HG02571 (cell line): ENCODE data around the gene RPL9.
A peak's percentile ranks its signal among the peaks of the same experiment; 100 is the strongest.
"Not testable (repeated sequence)": the region's sequence is repeated elsewhere in the genome, so short reads cannot be mapped to it uniquely, and the experiment has no call there.

Source experiments
- ATAC-seq: cut with Tn5 transposase; IDR thresholded peaks from one replicate; pipeline ENCODE4 v1.9.1; 2021; ENCODE audit warnings: mild to moderate bottlenecking, moderate library complexity; ENCODE audit not compliant: unreplicated experiment

The RPL9 gene

DNA sequence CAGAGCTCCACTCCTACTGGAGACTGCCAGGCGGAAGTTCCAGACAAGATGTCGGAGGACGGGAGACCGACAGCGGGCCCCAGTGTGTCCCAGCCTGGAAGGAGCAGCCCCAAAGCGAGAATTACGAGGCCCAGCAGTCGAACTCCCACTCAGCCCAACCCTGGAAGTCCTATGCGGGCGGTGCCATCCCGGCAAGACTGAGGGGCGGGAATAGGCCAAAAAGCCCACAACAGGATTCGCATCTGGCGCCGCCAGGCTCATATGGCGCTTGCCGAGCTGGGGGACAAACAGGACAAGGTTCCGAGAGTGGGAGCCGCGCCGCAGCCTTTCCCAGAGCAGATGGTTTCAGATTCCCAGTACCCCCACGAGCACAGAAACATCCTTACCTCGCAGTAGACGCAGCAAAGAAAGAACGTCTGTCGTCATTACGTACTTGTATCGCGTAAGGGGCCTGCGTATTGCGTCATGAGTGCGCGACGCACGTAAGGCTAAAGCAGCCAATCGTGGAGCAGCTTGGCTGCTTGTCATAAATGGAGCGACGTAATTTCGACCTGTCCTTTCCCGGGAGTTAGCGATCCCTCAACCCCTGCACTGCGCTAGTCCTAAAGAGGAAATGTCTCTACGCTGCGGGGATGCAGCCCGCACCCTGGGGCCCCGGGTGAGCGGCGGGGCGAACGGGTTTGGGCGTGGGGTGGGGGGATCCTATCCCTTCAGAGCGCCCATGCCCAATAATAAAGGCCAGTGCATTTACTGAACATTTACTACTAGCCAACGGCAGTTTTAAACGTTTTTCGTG lies at the start of gene RPL9, which contains the start of gene LIAS:
Gene RPL9 (minus strand): TSS at position 418 of the 796 bp plus-strand sequence. CDS start 483 bp downstream, outside the sequence.
Gene LIAS (plus strand): TSS at position 552 of the 796 bp plus-strand sequence. CDS start 62 bp downstream, at position 614.
- peak; percentile 85 for ATAC-seq

DNA sequence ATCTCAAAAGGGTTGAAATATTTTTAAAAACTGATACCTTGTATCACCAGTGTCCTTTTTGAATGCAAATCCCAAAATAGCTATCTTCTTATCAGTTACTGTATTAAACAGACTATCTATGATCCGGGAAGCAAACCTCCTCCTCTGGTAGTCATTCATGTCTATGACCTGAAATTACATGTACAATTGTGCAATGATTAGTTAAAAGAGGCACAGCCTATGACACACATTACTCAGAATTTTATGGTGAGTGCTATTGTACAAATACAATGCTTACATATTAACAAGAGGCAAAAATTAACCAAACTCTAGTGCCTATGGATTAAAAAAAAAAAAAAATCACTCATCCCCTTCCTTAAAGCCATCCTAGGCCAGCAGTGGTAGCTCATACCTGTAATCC lies 46.9 kb upstream of the RPL9 start:
- ATAC-seq, result no peak

DNA sequence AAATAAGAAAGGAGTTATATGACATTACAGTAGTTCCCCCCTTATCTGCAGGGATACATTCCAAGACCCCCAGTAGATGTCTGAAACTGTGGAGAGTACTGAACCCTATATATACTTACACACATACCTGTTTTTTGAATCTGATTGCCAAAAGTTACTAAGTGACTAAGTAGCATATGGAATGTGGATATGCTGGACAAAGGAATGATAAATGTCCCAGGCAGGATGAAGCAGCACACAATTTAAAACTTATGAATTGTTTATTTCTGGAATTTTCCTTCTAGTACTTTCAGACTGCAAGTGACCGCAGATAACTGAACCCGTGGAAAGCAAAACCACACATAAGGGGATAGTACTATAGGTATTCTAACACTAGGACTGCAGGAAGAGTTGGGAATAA lies 45.8 kb upstream of the RPL9 start:
- ATAC-seq, result no peak

DNA sequence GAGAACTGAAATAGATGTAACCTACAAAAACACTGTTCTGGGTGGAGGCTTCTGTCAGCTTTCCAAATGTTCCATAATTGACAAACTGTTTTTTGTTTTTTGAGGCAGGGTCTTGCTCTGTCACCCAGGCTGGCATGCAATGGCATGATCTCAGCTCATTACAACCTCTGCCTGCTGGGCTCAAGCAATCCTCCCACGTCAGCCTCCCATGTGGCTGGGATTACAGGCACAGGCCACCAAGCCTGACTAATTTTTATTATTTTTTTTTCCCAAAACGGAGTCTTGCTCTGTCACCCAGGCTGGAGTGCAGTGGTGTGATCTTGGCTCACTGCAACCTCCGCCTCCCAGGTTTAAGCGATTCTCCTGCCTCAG lies 43.9 kb upstream of the RPL9 start:
- not testable (repeated sequence) for ATAC-seq

DNA sequence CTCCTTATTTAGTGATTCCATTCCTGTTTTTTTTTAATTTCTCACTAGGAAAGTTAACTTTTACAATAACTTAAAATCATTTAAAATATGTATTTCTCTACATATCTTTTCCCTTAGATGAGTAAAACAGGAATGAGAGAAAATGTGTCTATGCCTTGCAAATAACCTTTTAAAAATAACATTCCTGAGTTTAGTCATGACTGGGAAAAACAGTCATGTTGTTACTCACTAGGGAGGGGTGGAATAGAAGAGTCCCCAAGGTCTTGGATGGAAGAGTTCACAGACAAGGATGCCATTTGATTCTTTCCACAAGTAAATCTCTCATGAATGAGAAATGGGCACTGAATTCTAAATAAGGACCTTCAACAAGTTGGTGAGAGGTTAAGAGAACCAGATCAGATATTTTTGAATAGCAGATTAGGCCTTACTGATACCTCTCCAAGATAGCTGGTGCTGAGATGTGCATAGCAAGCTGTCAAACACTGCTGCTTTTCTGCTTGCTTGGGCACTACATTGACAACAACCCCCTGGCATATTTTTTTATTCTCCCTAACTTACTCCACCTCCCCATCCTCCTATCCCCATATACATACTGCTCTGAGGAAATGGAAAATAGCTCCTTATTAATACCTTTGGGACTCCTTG lies 43.4 kb upstream of the RPL9 start:
- no peak for ATAC-seq

DNA sequence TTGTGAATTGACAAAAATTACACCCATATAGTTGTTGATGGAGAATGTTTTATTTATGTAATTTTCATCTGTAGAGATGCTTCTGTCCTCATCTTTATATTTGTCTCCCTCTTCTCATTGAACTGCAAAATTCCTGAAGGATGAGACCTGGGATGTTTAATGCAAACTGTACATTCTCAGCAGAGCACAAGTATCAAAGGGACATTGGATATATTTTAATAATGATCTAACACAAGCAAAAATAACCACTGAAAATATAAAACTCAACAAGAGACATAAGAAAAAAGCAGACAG lies 40.0 kb upstream of the RPL9 start:
- ATAC-seq, result no peak

DNA sequence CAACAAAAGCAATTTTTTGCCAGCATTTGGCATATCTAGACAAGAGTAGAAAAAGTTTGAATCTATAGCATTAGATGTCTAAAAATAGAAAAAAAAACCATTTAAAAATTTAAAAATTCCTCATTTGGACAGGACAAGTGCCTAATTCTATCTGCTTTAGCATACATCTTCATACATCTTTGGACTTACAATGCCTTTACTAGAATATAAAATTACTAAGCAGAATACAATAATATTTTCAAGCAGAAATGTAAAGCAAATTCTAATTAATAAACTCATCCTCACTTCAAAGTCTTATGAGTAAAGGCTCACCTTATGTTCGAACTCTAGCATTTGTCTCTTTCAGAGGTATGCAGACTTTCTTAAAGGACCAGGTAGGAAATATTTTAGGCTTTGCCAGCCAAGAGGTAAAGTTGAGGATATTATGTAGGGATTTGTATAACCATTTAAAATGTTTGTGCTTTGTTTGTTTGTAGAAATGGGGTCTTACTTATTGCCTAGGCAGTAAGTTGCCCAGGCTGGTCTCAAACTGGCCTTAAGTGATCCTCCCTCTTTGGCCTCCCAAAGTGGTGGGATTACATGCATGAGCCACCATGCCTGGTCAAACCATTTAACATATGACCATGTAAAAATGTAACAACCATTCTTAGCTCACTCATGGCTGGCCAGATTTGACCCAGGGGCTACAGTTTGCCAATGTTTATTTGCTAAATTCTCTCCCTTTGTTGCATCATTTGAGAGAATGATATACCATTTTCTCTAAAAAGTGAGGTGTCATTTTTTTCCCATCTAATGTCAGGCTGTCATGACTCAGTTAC lies 39.4 kb upstream of the RPL9 start:
- ATAC-seq, result no peak

DNA sequence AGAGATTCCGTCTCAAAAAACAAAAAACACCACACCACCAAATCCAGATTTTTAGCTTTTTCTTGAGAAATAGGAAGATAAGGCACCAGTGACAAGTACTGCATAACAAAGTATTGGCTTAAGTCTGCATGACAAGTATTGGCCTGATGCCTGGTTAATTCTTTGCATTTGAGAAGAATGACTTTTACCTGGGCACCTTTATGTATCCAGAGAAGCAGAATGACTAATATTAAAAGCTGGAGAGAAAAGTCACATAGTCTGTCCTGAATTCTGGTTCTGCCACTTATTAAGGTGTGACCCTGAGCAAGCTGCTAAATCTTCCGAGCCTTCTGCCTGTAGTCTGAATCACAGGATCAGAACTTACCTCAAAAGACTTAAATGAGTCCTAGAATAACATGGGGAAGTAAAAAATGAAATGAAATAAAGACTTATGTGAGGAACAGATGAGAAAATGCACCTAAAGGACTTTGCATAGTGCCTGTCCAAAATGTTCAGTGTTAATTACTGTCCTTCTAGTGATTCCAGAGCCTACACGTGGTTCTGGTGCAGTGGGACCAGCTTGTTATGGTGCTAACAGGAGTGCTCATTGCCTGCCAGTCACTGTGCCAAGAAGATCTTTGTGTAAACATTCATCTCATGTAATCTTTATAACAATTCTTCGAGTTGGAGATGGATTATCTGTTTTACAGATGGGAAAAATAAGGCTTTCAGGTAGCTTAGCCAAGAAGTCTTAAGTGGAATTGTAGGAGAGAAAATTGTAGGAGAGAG lies 36.9 kb upstream of the RPL9 start:
- ATAC-seq, result no peak

DNA sequence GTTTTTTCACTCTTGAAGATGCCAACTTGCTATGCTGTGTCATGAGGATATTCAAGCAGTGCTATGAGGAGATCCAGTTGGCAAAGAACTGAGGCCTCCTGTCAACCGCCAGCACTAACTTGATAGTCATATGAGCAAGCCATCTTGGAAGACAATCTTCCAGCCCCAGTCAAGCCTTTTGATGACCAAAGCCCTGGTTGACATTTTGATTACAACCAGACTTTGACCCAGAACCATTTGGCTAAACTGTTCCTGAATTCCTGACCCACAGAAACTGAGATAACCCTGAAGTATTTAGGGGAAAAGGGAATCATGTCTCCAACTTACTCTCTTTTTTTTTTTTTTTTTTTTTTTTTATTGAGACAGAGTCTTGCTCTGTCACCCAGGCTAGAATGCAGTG lies 35.6 kb upstream of the RPL9 start:
- ATAC-seq, result no peak

DNA sequence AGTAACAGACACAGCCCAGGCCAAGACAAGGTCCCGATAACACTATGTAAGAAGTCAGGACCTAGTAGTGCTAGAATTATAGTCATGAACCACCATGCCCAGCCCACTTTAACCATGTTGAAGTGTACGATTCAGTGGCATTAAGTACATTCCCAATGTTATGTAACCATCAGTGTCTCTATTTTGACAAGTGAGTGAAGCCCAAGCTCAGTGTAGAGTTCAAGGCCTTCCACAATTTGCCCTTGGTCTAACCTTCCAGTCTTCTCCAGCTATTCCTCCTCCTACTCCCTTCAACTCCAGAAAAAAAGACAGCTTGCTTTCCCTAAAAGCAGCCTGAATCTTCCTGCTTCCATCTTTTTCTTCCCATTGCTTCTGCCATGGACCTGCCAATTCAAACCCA lies 31.6 kb upstream of the RPL9 start:
- no peak for ATAC-seq

DNA sequence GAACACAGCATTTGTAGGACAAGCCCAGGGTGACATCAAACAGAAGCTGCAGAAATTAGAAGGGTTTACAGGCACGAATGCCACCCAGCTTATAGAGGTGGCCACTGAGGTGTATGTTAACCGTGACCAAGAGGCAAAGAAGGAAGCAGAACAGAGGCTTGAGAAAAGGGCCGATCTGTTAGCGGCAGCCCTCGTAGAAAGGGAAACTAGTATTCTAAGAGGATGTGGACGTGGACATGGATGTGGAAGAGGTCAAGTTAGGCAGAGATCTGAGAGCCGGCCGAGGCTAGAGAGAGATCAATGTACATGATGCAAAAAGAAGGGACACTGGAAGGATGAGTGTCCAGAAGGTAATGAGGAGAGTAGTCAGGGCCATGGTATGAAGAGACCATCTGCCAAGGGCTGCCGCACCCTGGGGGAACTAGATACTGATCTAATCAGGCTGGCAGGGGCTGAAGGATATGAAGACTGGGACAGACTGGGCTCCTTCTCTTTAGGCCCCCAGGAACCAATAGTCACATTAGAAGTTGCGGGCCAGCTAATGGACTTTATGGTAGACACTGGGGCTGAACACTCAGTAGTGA lies 27.6 kb upstream of the RPL9 start:
- ATAC-seq, result no peak

DNA sequence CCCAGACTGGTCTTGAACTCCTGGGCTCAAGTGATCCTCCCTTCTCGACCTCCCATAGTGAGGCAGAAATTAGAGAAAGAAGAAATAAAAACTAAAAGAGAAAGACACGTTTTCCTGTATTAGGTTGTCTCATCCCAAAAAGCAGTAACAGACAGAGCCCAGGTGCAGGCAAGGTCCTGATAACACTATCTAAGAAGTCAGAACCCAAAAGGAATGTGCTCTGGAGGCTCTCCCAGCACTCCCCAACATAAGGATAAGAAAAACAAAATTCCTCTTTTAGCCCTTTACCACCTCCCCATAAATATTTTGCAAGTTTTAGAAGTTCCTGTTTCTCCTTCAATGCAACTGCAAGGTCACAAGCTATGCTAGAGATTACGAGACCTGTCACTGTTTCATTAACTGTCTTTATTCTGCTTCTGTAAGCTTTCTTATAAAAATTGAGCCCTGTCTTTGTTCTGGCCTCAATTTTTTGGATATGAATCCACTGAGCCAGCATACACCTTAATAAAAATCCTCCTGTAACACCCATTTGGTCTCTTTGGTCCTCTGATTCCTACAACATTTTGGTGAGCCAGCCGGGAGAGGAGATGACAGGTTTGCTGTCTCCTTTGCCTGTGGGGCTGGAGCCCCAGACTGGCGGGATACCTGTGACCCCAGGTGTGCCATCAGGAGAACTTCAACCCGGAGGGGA lies 26.0 kb upstream of the RPL9 start:
- ATAC-seq, result no peak

DNA sequence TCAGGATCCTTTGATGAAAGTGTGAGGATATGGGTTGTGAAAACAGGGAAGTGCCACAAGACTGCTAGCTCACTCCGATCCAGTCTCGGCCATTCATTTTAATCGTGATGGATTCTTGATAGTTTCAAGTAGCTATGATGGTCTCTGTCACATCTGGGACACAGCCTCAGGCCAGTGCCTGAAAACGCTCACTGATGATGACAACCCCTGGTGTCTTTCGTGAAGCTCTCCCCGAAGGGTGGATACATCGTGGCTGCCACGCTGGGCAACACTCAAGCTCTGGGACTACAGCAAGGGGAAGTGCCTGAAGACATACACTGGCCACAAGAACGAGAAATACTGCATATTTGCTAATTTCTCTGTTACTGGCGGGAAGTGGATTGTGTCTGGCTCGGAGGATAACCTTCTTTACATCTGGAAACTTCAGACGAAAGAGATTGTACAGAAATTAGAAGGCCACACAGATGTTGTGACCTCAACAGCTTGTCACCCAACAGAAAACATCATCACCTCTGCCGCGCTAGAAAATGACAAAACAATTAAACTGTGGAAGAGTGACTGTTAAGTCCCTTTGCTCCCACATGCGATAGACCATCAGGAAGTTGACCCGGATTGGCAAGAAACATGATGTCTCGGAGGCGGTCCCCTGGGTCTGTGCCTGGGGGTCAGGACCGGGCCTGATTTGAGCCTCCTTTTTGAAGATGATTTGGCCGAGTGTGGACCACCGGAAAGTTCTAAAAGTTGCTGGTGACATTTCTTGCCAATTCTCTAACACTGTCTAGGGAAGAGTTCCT lies 22.4 kb upstream of the RPL9 start:
- no peak for ATAC-seq

DNA sequence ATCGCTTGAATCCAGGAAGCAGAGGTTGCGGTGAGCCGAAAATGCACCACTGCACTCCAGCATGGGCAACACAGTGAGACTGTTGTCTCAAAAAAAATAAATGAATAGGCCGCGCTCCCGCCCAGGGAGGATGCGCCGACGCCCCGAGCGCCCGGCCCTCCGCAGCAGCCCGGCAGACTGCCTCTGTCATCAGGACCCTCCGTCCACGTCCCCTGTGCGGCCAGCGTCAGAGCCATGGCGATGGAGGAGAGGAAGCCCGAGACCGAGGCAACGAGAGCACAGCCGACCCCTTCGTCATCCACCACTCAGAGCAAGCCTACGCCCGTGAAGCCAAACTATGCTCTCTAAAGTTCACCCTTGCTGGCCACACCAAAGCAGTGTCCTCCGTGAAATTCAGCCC lies 21.5 kb upstream of the RPL9 start:
- no peak for ATAC-seq

DNA sequence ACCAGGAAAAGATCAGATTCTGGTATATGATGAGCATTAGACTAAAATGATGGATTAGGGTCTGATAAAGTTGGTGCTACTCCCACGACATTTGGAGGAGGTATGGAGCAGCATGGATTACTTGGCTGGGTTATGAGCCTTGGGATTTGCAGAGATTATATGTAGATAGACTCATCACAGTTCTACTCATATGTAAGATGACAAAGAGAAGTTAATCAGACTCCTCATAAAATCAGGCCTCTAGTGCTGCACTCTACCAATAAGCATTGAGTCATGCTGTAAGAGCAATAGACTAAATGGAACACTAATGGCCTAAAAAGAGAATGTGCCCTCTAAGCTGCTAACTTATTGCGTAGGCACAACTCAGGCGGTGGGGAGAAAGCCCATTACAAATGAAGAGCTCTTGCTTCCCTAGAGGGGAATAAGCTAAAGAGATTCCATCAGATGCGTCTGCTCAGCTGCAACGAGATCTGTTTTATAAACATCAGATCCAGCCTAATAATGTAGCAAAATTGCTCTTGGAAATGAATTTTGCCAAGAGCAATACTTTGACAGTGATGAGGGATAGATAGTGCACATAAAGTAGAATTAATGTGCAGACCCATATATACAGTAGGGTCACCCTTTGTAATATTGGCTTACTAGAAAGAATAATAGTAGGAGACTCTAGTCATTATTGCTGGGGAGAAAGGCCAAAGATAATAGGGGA lies 17.6 kb upstream of the RPL9 start:
- ATAC-seq, result no peak

DNA sequence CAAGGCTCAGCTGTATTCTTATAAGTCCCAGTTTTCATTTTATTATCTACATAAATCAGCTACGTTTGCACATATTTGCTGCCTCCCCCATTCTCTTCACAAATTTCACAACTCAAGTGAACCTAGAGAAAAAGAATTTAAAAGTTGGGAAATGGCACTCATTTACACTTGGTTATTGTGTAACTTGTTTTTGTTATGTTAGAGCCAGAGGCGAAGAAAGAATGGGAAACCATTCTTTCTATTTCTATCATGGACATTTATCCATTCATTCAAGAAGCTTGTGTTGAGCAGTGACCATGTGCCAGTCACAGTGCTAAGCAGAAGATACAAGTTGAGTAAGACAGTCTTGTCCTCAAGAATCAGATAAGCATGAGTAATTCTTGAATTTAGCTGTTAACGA lies 13.7 kb upstream of the RPL9 start:
- no peak for ATAC-seq

DNA sequence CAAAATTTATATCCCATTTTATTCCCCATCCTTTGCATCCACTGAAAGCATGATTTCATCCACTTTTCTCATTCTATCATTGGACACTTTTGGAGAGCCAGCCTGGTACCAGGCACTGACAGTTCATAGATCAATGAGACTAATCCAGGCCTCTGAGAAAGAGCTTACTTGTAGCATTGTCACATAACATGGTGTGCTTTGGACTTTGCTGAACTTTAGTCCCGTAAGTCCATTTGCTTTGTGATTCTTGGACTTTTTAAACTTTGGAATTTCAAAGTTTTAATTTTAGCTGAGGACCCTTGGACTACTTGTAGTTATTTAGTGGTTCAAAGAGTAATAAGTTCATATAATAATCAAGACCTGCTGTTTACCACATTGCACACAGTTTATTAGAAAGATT lies 11.7 kb upstream of the RPL9 start:
- ATAC-seq, result no peak

DNA sequence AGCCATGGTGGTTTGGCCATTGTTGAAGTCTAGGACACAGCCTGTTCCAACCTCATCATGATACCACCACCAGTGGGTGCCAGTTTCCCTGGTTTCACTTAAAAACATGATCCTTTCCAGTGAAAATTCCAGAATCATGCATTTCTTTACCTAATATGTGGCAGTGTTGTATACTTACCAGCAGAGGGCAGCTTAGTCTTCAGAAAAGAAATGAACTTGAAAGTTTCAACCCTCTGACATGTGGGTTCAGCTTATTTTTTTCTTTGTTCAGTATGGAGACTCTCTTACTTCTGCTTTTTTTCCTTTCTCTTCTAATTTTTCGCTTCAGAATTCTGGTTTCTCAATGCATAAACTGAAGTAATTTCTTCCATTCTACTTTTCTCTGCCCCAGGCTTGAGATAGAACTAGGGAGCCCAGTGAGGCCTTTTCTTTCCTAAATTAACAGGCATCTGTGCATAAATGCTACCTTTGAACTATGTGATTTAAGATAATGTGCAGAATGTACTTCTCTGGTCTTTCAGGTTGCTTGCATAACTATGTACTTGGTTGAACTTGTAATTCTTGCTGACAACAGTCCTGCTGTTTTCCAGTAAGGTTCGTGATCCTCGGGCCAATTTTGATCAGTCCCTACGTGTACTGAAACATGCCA lies 10.8 kb upstream of the RPL9 start:
- ATAC-seq, result peak; percentile 80
